ENCODE results near the gene BICD2.
A peak's percentile ranks its signal among the peaks of the same experiment; 100 is the strongest.

BICD2 gene

GRCh38 chr9:92666236-92666635, 98.4 kb downstream of the BICD2 start:
- Mint-ChIP-seq H3K27ac (no peak overlapping the region), H3K36me3 (ENCODE audit: low read depth) (no peaks in the 10 kb centered on the region), H3K4me3 (peak overlapping the region in 2 of 3 experiments; percentile 41 to 42), H3K9me3 (no peaks in the 10 kb centered on the region), H3K27me3 (ENCODE audit: low read depth) (no peaks in the 10 kb centered on the region), H3K4me1 (peaks cover 18% of the 10 kb centered on the region)
- TF ChIP-seq CTCF (IDR thresholded peaks at IDR 0.05; ENCODE audit: unreplicated experiment in 3 of 3), result no peak

- Mint-ChIP-seq H3K27me3 (ENCODE audit: low read depth) (no peaks in the 10 kb centered on the region), H3K4me1 (peaks cover 18% of the 10 kb centered on the region), H3K4me3 (peak overlapping the region in 2 of 3 experiments; percentile 41 to 54), H3K36me3 (ENCODE audit: low read depth) (no peaks in the 10 kb centered on the region), H3K27ac (no peak overlapping the region), H3K9me3 (no peaks in the 10 kb centered on the region)
- no peak for TF ChIP-seq CTCF (IDR thresholded peaks at IDR 0.05; ENCODE audit: unreplicated experiment in 3 of 3)
Measured at GRCh38 chr9:92665836-92666235, 98.8 kb downstream of the BICD2 start.

- H3K9me3 Mint-ChIP-seq, result no peaks in the 10 kb centered on the region
- peak overlapping the region in 1 of 3 experiments; percentile 64 for H3K27ac Mint-ChIP-seq
- H3K27me3 Mint-ChIP-seq (ENCODE audit: low read depth), result no peaks in the 10 kb centered on the region
- no peak for TF ChIP-seq CTCF (IDR thresholded peaks at IDR 0.05; ENCODE audit: unreplicated experiment in 3 of 3)
- peak overlapping the region in 1 of 3 experiments; percentile 1 for H3K4me3 Mint-ChIP-seq
- no peaks in the 10 kb centered on the region for H3K36me3 Mint-ChIP-seq (ENCODE audit: low read depth)
- H3K4me1 Mint-ChIP-seq, result peaks cover 23% of the 10 kb centered on the region
Measured at GRCh38 chr9:92664394-92665152, 100.1 kb downstream of the BICD2 start.

GRCh38 chr9:92663951-92664350, 100.7 kb downstream of the BICD2 start:
- H3K4me3 Mint-ChIP-seq, result no peak overlapping the region
- H3K4me1 Mint-ChIP-seq, result peaks cover 19% of the 10 kb centered on the region
- no peaks in the 10 kb centered on the region for H3K9me3 Mint-ChIP-seq
- no peak for TF ChIP-seq CTCF (IDR thresholded peaks at IDR 0.05; ENCODE audit: unreplicated experiment in 3 of 3)
- no peaks in the 10 kb centered on the region for H3K36me3 Mint-ChIP-seq (ENCODE audit: low read depth)
- H3K27ac Mint-ChIP-seq, result no peak overlapping the region
- H3K27me3 Mint-ChIP-seq (ENCODE audit: low read depth), result no peaks in the 10 kb centered on the region

- peaks cover 12% of the 10 kb centered on the region for H3K4me1 Mint-ChIP-seq
- no peaks in the 10 kb centered on the region for H3K9me3 Mint-ChIP-seq
- no peak overlapping the region for H3K4me3 Mint-ChIP-seq
- no peak overlapping the region for H3K27ac Mint-ChIP-seq
- no peaks in the 10 kb centered on the region for H3K36me3 Mint-ChIP-seq (ENCODE audit: low read depth)
- H3K27me3 Mint-ChIP-seq (ENCODE audit: low read depth), result no peaks in the 10 kb centered on the region
- no peak for TF ChIP-seq CTCF (IDR thresholded peaks at IDR 0.05; ENCODE audit: unreplicated experiment in 3 of 3)
Measured at GRCh38 chr9:92663126-92663525, 101.5 kb downstream of the BICD2 start.

GRCh38 chr9:92661743-92662142, 102.9 kb downstream of the BICD2 start:
- TF ChIP-seq CTCF (IDR thresholded peaks at IDR 0.05; ENCODE audit: unreplicated experiment in 3 of 3), result no peak
- Mint-ChIP-seq H3K27me3 (ENCODE audit: low read depth) (no peaks in the 10 kb centered on the region), H3K4me3 (no peak overlapping the region), H3K36me3 (ENCODE audit: low read depth) (no peaks in the 10 kb centered on the region), H3K9me3 (no peaks in the 10 kb centered on the region), H3K27ac (no peak overlapping the region), H3K4me1 (peaks cover 12% of the 10 kb centered on the region)
